ENCODE results near the gene CHAF1A.

The CHAF1A gene, protein sequence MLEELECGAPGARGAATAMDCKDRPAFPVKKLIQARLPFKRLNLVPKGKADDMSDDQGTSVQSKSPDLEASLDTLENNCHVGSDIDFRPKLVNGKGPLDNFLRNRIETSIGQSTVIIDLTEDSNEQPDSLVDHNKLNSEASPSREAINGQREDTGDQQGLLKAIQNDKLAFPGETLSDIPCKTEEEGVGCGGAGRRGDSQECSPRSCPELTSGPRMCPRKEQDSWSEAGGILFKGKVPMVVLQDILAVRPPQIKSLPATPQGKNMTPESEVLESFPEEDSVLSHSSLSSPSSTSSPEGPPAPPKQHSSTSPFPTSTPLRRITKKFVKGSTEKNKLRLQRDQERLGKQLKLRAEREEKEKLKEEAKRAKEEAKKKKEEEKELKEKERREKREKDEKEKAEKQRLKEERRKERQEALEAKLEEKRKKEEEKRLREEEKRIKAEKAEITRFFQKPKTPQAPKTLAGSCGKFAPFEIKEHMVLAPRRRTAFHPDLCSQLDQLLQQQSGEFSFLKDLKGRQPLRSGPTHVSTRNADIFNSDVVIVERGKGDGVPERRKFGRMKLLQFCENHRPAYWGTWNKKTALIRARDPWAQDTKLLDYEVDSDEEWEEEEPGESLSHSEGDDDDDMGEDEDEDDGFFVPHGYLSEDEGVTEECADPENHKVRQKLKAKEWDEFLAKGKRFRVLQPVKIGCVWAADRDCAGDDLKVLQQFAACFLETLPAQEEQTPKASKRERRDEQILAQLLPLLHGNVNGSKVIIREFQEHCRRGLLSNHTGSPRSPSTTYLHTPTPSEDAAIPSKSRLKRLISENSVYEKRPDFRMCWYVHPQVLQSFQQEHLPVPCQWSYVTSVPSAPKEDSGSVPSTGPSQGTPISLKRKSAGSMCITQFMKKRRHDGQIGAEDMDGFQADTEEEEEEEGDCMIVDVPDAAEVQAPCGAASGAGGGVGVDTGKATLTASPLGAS

DNA sequence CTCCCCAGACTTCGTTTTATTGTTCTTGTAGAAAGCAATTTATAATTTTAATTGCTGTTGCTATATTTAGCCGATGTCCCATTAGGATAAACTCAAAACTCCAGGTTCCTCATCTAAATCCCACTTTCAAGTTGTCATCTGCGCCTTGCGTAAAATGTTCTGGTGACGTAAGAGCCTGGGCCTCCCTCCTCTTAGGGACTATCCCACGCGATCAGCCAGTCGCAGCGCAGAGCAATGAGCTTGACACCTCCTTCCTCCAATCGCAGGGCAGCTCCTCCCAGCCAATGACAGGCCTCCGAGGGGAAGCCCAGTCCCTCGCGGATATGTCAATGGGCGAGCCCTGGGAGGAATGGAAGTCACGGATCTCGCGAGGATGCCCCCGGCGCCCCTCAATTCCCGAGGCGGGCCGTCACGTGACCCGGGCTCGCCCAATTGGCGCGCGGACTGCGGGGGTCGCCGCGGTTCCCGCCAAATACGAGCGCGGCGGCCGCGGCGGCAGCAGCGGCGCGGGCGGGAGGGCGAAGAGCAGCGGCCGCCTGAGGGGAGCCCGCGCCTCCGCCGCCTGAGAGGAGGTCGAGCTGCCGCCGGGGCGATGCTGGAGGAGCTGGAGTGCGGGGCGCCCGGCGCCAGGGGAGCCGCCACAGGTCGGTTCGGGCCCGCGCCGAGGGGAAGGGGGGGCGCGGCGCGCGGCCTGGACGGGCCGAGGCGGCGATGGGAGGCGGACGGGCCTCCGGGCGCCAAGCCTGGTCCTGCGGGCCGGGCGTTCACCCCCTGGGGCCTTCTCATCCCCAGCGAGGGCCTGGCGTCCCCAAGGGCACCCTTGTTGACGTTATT, at the start of gene CHAF1A:
CHAF1A (plus strand) TSS at position 470 of the 834 bp plus-strand sequence; CDS start at position 593, 123 bp downstream.
- peak; percentile 99 for DNase-seq (ENCODE audit: low spot score)

DNA sequence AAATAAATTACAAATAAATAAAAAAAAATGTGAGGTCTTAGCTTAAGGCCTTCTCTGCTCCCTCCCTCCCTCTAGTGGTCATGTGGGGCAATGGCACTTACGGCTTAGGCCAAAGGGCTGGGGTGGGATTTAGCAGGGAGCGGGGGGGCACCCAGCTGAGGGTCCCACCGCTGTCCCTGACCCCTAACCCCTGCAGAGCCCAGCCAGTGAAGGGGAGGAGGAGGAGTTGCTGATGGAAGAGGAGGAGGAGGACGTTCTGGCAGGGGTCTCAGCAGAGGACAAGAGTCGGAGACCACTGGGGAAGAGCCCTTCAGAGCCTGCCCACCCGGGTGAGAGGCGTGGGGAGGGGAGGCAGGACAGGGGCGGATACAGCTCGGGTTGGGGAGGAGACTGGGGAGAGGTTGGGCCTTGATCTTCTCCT, 49.7 kb upstream of the CHAF1A start:
- peak; percentile 72 for DNase-seq (ENCODE audit: low spot score)

DNA sequence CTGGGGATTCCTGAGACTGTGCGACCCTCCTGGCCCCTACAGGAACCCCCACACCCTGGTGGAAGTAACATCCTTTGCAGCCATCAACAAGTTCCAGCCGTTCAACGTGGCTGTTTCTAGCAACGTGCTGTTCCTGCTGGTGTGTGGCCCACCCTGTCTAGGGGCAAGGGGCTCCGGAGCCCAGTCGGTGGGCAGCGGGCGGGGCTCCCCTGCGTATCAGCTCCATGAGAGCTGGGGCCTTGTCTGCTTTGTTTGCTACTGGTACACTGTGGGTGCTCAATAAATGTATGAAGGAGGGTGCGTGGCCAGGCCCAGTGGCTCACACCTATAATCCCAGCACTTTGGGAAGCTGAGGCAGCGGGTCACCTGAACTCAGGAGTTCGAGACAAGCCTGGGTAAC, 48.2 kb upstream of the CHAF1A start:
- DNase-seq (ENCODE audit: low spot score): no peak

DNA sequence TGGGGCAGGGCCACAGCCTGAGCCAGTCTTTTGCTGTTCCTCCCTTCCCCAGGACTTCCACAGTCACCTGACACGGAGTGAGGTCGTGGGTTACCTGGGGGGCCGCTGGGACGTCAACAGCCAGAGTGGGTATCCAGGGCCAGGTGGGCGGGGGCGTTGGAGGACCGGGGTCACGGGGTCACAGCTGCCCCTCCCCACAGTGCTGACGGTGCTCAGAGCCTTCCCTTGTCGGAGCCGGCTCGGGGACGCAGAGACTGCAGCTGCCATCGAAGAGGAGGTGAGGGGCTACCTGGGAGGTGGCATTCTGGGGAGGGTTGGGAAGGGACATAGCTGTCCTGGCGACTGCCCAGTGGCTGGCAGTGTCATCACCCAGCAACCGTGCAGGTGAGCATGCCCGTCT, 47.5 kb upstream of the CHAF1A start:
- no peak for DNase-seq (ENCODE audit: low spot score)

DNA sequence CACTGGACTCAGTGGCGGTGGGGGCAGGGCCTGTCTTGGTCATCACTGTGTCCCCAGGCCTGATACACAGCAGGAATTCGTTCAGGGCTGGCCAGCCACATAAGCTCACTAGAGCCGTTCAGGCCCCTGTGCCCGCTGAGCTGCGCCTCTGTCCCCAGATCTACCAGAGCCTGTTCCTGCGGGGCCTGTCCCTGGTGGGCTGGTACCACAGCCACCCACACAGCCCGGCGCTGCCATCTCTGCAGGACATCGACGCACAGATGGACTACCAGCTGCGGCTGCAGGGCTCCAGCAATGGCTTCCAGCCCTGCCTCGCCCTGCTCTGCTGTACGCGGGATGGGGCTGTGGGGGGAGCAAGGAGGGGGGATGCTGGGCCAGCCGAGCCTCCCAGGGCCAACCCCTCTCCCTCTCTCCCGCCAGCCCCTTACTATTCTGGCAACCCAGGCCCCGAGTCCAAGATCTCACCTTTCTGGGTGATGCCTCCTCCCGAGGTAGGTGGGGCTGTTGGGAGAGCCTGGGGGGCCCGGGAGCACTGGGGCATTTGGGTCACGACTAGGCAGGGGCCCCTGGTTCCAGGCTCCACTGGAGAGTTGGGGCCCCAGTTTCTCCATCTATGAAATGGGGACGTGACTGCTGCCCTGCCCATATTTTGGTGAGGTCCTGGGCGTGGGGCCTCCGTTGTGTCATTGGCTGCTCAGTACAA, 45.2 kb upstream of the CHAF1A start:
- no peak for DNase-seq (ENCODE audit: low spot score)

DNA sequence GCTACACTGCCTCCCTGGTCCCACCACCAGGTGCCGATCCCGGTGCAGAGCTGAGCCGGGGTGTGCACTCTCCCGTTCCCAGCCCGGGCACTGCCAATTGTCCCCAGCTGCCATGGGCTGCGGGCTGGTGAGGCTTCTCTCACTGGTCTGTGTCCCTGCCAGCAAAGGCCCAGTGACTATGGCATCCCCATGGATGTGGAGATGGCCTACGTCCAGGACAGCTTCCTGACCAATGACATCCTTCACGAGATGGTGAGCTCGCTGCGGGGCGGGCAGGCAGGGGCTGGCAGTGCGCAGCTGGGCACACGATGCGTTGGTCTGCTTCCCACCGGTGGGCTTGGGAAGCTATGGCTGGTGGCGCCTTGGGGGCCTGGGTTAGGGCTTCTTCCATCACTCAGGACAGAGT, 44.5 kb upstream of the CHAF1A start:
- DNase-seq (ENCODE audit: low spot score): no peak

DNA sequence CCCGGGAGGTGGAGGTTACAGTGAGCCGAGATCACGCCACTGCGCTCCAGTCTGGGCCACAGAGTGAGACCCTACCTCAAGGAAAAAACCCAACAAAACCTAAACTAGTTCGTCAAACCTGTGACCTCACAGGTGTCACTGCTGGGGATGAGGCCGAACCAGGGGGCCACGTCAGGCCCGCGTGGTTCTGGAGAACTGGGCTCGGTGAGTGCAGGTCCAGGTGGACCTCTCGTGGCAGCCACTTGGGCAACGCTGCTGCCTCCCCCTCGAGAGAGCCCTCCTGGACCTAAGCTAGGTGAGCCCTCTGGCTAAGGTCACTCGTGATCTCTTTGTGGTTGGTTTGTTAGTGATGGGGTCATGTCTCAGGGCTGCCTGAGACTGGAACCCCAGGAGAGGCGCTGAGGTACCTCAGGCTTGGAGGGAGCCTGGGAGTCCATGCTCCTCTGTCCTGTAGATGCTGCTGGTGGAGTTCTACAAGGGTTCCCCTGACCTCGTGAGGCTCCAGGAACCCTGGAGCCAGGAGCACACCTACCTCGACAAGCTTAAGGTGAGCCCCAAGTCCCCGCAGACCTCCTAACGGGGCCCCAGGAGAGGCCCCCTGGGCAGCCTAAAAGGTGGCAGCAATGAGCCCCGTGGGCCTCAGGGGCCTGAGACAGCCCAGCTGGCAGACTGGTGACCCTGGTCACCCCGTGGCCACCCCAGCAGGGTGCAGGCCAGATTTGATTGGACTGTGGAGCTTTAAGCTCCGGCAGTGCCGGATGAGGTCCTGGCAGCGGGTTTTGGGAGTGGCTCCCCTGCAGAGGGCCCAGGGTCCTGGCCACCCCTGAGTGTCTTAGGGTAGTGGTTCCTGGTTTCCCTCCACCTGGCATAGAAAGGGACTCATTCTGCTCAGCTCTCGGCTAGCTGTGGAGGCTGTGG, 43.5 kb upstream of the CHAF1A start:
- no peak for DNase-seq (ENCODE audit: low spot score)

DNA sequence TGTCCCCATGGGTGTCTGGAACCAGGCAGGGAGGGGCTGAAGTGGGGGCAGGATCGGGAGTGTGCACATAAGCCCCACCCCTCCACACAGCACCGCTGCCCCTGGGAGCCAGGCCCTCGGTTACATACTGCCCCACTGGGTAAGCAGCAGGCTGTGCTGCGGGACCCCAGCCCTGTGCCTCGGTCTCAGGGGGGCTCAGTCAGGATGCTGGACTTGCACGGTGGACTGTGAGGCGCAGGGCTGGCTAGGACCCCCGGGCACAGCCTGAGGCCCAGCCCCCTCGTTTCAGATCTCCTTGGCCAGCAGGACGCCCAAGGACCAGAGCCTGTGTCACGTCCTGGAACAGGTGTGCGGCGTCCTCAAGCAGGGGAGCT, 42.8 kb upstream of the CHAF1A start:
- no peak for DNase-seq (ENCODE audit: low spot score)

DNA sequence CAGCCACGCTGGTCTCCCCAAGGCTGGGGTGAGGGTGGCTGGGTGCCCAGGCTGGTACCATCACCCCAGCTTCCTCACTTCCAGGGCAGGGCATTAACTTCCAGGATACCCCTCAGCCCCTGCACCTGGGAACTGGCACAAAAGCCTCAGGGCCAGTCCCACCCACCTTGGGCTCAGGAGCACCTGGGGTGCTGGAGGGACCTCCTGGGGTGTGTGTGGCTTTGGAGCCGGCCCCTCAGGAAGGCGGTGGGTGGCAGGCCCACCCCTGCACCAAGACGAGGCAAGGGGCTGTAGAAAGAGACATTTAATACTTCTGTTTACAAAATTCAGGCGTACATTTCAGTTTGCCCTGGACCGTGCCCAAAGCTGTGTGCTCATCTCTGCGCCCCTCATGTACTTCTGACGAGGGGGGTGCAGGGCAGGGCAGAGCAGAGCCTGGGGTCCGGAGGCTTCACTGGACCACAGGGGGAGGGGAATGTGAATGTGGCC, 42.3 kb upstream of the CHAF1A start:
- no peak for DNase-seq (ENCODE audit: low spot score)

DNA sequence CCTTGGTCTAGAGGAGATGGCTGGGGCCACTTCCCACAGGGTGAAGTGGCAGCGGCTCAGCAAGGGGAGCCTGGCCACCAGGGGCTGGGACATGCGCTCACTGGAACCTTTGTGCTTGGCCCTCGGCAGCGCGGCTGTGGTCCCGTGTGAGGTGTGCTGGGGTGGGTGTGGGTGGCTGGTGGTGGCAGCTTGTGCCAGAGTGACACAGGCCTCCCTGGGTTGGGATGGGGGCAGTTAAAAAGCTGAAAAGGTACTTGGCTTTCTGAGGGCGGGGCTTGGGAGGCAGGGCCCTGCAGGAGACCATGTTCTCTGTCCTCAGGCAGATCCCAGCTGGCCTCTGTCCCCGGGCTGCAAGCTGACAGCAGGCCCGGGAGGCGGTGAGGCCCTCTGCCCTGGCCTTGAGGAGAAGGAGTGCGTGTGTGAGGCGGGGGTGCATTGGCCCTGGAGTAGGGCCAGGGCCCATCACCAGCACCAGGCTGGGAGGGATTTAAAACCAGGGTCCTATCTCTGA, 41.7 kb upstream of the CHAF1A start:
- DNase-seq (ENCODE audit: low spot score): no peak

DNA sequence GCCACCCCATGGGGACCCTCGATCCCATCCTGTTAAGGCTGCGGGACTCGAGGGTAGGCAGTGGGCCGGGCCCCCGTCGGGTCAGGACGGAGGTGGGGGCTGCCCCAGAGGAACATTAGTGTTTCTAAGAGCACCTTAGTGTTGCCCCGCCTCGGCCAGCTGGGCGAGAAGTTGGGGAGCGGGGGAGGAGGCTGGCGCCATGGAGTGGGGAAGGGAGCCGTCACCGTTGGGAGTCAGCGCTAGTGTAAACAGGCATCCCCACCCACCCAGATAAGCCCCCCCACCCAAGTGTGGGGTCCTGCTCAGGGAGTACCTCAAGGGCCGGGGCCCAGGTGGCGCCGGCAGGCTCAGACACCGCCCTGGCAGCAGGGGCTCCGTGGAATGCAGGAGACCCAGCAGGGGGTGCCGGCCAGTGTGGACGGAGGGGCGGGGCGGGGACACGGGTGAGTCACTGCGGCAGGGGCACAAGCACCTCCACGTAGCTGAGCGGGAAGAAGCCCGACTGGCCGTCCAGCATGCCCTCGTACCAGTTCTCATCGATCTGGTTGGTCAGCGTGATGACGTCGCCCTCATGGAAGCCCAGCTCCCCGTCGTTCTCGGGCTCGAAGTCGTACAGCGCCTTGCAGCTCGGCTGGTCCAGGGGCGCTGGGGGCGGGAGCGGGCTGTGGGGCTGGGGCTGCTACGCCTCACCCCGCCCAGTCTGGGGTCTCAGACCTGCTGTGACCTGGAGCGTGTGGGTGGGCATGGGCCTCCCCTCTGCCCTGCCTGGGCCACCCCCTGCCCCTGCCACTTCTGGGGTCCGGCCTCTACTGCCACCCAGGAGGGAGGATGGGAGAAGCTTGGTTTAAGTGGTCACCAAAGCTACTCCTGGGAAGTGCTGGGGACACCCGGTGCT, 41.0 kb upstream of the CHAF1A start:
- DNase-seq (ENCODE audit: low spot score): no peak

DNA sequence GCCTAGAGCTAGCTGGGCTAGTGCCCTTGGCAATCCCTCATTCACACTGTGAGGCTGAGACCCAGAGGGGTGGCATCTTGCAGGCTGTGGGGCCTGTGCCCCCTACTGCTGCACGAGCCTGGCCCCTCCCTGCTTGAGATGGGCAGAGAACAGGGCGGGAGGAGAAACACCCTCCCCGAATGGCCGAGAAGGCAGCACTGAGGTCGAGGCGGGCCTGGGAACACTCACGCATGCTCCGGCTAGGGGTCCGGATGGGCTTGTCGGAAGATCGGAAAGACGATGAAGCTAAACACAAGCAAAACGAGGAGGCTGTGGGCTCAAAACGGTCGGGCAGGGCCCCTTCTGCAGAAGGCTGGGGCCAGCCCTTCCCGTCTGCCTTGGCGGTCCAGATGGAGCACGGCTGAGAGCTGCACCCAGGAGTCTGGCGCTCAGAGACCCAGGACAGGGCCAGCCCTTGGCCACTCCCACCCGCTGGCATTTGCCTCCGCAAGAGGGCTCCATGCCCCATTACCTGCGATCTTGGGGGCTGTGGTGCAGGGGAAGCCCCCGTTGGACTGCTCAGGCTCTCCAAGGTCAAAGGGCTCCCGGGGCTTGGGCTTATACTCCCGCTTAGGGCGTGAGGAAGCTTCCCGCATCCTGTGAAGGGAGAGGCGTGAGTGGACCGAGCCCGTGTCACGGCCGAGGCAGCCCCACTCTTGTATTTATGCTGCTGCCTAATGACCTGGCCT, 40.2 kb upstream of the CHAF1A start:
- DNase-seq (ENCODE audit: low spot score): no peak

DNA sequence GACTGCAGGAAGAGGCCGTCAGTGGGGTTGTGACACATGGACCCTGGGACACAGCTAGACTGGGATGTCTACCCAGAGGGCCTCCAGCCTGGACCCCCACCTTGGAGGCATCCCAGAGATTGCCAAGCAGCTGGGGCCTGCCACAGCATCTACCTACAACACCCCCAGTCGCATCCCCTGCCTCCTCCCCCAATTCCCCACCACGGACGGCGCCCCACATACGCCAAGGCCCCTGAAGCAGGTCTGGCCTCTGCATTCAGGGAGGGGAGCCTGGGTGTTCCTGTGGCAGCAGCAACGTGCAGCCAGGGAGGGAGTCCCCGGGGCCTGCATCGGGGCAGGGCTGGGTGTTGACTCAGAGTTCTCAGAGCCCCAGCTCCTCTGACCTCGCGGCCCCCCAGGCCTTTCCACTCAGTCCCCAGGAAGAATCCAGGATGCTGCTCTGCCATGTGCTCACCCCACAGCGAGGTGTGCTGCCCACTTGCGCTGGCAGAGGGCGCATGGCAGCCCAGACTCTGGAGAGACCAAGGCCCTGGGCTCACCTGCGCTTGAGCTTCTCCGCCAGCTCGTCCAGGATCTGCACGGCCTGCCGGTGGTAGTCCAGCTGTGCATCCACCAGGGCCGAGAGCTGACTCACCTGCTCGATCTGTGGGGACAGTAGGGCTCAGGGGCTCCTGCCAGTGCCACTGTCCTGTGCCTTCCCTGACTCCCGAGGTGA, 39.5 kb upstream of the CHAF1A start:
- no peak for DNase-seq (ENCODE audit: low spot score)

DNA sequence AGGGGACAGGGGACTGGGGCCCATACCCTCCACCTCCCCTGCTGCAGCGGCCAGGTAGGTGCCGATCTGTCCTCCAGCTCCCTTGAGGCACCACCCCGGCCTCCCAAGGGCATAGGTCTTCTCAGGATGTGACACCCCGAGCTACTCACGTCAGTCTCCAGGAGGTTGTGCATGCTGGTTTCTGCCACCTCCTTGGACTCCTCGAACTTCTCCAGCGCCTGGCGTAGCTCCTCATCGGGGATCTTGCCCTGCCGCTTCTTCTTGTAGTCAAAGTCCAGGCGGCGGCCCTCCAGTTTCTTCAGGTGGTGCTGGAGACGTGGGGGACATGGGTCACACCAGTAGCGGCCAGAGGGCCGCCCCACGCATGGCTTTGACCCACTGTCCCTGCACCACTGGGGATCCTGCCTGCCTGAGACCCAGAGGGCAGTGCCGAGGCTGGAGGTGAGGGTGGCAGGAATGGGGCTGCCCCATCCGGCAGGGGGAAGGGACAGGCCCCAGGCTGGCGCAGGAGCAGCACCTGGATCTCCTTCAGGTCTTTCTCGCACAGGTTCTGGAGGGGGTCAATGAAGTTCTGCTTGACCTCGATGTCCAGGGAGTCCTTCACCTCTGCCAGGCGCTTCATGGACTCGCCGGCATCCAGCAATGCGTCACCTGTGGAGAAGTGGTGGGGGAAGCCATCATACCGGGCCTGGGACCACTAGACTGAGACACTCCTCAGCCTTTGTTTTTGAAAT, 38.7 kb upstream of the CHAF1A start:
- no peak for DNase-seq (ENCODE audit: low spot score)

DNA sequence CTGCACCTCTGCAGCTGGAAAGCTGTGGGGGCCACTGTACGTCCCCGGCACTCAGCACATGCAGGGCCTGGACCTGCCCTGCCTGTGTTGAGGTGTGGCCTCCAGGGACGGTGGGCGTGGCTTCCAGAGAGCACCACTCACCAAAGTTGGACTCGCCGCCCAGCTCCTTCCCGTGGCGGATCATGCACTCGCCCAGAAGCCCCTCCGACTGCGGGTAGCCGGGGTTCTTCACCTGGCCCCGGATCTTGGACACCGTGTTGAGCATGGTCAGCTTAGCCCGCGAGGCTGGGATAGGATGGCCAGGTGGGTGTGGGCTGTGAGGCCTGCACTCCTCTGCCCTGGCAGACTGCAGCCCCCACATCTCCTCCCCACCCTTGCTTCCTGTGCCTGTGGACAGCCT, 37.1 kb upstream of the CHAF1A start:
- DNase-seq (ENCODE audit: low spot score): no peak

DNA sequence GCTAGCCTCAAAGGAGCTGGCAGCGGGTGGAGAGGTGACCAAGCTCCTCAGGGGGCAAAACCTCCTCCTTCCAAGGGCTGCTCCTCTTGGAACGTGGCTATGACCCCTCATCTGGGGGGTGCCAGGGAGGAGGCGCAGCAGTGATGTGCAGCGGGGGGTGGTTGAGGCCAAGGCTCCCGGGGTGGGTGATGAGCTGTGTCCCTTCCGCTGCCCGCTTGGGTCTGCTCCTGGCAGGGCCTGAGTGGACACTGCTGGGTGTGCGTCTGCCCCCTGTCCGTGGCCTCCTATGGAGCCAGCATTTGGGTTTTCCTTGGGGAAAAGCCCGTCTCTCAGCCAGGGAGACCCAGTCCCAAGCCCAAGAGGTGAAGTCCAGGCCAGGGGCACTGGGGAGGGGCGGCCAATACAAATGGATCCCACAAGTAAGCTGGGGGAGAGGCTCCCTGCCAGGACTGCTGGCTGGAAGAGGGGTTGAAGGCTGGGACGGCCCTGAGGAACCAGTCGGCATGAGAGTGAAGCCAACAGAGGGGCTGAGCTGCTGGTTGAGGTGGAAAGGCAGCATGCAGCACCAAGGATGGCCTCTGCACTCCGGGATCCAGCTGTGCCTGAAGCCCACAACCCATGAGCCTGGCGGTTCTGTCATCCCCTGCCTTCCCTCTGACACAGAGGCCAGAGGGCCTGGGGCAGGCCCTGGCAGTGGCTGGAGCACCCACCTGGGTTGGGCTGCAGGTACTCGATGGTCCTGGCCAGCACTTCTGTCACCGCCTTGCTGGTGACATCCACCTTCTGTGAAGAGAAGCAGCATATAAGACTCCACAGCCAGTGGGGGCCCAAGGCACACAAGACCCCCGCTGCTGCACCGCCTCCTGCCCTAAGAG, 36.4 kb upstream of the CHAF1A start:
- DNase-seq (ENCODE audit: low spot score): no peak
